Uterus (tissue), 2 donors: Measurements from ENCODE around the gene SAFB.

Source experiments
- POLR2A ChIP-seq, 2 donors: fragments of 450-650 bp; IDR thresholded peaks; one replicate each; pipeline ENCODE4 v1.6.1; 2016; ENCODE audit warnings: antibody characterized with exemption in 2 of 2, mild to moderate bottlenecking in 1 of 2, moderate library complexity in 1 of 2
- TF ChIP-seq, protein P1 (sequence below), 4 experiments: fragments of 200-600 bp in 2 of 4; fragments of 450-650 bp in 2 of 4; sonication (generic) in 2 of 4; IDR thresholded peaks; one replicate each; pipeline ENCODE4 v1.5.1; 2016 to 2019; ENCODE audit warnings: antibody characterized with exemption in 4 of 4, mild to moderate bottlenecking in 2 of 4, moderate library complexity in 1 of 4

DNA sequence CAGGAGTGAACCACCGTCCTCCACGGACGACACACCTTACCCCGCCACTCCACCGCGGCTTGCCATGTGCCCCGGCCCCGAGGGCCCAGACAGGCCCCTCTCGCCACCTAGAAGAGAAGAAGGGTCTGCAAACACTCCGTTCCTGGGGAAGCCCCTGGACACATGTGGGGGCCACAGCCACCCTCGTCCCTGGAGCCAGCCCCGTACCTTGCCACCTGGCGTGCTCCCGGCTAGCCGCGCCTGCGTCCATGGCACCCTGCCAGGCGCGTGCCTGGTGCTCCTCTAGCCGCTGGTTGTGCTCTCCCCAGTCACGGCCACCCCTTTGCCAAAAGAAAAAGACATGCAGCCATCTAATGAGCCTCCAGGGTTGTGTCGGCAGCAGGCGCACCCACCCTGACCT is 35.2 kb upstream of the SAFB start:
- TF ChIP-seq, protein P1, sequence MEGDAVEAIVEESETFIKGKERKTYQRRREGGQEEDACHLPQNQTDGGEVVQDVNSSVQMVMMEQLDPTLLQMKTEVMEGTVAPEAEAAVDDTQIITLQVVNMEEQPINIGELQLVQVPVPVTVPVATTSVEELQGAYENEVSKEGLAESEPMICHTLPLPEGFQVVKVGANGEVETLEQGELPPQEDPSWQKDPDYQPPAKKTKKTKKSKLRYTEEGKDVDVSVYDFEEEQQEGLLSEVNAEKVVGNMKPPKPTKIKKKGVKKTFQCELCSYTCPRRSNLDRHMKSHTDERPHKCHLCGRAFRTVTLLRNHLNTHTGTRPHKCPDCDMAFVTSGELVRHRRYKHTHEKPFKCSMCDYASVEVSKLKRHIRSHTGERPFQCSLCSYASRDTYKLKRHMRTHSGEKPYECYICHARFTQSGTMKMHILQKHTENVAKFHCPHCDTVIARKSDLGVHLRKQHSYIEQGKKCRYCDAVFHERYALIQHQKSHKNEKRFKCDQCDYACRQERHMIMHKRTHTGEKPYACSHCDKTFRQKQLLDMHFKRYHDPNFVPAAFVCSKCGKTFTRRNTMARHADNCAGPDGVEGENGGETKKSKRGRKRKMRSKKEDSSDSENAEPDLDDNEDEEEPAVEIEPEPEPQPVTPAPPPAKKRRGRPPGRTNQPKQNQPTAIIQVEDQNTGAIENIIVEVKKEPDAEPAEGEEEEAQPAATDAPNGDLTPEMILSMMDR (IDR thresholded peaks at IDR 0.05): no peak
- TF ChIP-seq POLR2A (IDR thresholded peaks at IDR 0.05): no peak
